ENCODE results near the gene RANBP17. TPM values are rescaled to one million over a fixed set of nuclear protein-coding genes. Genes with fewer than 3 reads are reported as not detected.

RANBP17 gene
- total RNA-seq, 1 donor from 2014 or later = 2.0 TPM

GRCh38 chr5:171080186-171080938, 218.5 kb downstream of the RANBP17 start:
- DNase-seq (ENCODE audit: low read depth) = no peak

GRCh38 chr5:171081319-171081718, 219.5 kb downstream of the RANBP17 start:
- no peak for DNase-seq (ENCODE audit: low read depth)

- peak; percentile 2 for DNase-seq (ENCODE audit: low read depth)
These were observed 230.4 kb downstream of the RANBP17 start for GRCh38 chr5:171092194-171092593.

GRCh38 chr5:171093598-171093997, 231.8 kb downstream of the RANBP17 start:
- no peak for DNase-seq (ENCODE audit: low read depth)

GRCh38 chr5:171094356-171094755, 232.5 kb downstream of the RANBP17 start:
- DNase-seq (ENCODE audit: low read depth) = no peak

DNA sequence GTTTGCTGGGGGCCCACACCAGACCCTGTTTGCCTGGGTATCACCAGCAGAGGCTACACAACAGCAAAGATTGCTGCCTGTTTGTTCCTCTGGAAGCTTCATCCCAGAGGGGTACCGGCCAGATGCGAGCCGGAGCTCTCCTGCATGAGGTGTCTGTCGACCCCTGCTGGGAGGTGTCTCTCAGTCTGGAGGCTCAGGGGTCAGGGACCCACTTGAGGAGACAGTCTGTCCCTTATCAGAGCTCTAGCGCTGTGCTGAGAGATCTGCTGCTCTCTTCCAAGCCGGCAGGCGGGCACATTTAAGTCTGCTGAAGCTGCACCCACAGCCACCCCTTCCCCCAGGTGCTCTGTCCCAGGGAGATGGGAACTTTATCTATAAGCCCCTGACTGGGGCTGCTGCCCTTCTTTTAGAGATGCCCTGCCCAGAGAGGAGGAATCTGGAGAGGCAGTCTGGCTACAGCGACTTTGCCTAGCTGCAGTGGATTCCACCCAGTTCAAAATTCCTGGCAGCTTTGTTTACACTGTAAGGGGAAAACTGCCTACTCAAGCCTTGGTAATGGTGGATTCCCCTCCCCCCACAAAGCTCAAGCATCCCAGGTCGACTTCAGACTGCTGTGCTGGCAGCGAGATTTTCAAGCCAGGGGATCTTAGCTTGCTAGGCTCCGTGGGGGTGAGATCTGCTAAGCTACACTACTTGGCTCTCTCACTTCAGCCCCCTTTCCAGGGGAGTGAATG, 241.2 kb downstream of the RANBP17 start:
- DNase-seq (ENCODE audit: low read depth) = no peak

GRCh38 chr5:171107669-171108068, 245.9 kb downstream of the RANBP17 start:
- no peak for DNase-seq (ENCODE audit: low read depth)

GRCh38 chr5:171115519-171115918, 253.7 kb downstream of the RANBP17 start:
- no peak for DNase-seq (ENCODE audit: low read depth)

DNA sequence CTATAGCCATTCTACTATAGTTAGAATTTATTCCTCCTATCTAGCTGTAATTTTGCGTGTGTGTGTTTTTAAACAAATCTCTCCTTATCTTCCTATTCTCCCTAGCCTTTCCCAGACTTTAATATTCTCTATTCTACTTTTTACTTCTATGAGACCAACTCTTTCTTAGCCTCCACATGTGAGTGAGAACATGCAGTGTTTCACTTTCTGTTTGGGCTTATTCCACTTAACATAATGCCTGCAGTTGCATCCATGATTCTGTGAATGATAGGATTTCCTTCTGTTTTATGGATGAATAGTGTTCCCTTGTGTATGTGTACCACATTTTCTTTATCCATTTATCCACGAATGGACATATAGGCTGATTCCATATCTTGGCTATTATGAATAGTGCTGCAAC, 254.9 kb downstream of the RANBP17 start:
- DNase-seq (ENCODE audit: low read depth) = no peak

DNA sequence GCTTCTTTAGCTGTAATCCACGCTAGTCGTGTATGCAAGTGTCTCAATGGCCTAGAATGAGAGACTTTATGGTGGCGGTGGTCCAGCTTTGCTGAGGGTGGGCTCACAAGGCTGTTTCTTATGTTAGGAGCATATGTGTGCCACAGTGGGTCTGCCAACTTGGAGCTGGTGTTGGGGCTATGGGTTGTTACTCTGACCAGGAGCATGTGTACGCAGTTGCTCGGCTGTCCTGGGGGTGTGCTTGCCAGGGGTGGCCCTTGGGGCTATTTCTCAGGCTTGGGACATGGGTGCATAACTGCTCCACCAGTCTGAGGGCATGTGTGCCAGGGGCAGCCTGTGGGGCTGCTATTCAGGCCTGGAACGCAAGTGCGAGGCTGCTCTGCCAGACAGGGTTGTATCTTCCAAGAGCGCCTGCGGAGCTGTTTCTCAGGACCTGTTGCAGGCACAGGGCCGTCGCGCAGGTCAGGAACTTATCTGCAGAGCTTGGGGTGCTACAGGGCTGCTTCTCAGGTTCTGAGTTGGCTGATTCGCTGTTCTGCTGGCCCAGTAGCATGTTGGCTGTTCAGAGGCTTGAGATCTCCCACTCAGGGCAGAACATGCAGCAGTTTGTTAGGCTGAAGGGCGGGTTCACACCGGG, 259.3 kb downstream of the RANBP17 start:
- DNase-seq (ENCODE audit: low read depth) = no peak

- DNase-seq (ENCODE audit: low read depth) = no peak
These were observed 259.8 kb downstream of the RANBP17 start for GRCh38 chr5:171121638-171122037.

DNA sequence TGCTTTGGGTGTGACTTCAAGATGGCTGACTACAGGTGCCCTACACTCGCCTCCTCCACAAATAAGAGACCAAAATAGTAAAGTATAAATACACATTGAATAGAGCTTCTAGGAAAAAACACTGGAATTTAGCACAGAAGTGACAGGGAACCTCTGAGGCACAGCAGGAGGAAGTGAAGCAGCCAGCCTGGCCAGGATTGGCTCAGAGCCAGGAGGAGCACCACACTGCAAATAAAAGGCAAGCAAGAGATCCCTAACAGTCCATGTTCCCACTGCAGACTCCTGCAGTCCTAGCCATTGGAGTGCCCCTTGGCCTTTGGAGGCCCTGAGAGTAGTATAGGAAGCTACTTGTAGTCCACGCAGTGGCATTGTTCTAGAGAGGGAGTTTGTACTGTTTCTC, 260.6 kb downstream of the RANBP17 start:
- no peak for DNase-seq (ENCODE audit: low read depth)

GRCh38 chr5:171123417-171123816, 261.6 kb downstream of the RANBP17 start:
- no peak for DNase-seq (ENCODE audit: low read depth)

- DNase-seq (ENCODE audit: low read depth) = no peak
These were observed 265.5 kb downstream of the RANBP17 start for GRCh38 chr5:171127314-171127713.

- DNase-seq (ENCODE audit: low read depth) = no peak
These were observed 266.3 kb downstream of the RANBP17 start for GRCh38 chr5:171128136-171128535.

- no peak for DNase-seq (ENCODE audit: low read depth)
These were observed 267.5 kb downstream of the RANBP17 start for GRCh38 chr5:171129308-171129707.

DNA sequence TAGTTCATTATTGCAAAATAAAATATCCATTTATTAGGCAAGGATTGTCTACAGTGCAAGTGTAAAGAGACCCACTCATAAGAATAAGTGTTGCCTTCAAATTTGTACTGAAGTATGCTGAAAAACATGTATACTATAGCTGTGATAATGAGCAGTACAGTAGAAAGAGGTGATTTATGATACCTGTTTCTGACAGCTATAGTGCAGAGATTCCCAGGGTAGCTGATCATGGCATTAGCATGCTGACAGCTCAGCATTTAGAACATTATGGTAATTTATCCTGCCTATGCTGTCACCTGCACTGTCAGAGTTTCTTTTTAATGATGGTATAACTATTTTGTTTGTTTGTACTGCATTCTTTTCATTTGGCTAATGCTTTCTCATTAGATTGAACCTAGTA, 269.7 kb downstream of the RANBP17 start:
- DNase-seq (ENCODE audit: low read depth) = no peak

GRCh38 chr5:171137768-171138525, 276.1 kb downstream of the RANBP17 start:
- DNase-seq (ENCODE audit: low read depth) = no peak

DNA sequence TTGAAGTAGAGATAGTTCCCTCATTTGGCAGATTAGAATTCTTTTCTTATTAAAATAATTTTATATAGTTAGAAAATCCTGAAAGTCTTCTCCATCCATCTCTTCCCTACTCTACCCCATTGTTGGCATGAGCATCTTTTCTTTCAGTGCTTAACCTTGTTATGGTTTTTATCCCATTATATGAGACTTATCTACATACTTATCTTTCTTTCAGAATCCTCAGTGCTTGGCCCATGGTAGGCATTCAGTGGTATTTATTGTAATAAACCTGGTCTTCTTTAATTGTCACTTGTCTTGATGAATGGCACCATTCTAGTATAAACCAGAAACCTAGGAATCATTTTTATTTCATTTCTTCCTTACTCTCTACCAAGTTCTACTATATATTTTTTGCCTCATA, 277.4 kb downstream of the RANBP17 start:
- no peak for DNase-seq (ENCODE audit: low read depth)

DNA sequence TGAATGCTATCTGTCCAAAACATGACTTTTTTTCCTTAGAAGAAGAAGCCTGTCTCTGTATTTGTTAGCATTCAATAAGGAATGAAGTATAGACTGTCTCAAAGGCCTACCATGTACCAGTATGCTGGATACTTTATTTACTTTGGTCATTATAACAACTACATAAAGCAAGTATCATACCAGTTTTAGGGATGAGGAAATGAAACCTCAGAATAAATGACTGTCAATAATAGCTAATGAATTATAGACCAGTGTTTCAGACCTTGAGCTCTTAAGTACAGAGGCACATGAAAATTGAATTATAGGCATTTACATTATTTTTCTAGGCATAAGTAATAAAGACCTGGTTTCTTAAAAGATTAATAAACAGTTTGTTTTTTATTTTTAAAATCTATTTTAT, 280.8 kb downstream of the RANBP17 start:
- DNase-seq (ENCODE audit: low read depth) = no peak

DNA sequence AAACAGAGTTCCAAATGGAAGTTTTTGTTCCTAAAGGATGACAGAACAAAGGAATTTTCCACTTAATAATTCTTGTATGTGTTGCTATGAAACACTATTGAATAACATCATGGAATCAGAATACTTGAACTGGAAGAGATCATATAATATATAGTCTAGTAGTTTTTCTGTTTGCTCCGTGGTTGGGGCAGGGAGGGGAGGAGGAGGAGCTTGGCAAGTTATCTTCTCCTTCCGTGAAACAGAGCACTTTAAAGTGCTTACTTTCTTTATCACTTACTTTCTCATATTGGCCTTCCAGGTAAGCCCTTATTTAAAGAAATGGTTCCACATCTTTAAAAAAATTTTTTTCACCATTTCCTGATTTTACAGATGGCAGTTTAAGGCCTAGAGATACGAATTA, 281.4 kb downstream of the RANBP17 start:
- no peak for DNase-seq (ENCODE audit: low read depth)

DNA sequence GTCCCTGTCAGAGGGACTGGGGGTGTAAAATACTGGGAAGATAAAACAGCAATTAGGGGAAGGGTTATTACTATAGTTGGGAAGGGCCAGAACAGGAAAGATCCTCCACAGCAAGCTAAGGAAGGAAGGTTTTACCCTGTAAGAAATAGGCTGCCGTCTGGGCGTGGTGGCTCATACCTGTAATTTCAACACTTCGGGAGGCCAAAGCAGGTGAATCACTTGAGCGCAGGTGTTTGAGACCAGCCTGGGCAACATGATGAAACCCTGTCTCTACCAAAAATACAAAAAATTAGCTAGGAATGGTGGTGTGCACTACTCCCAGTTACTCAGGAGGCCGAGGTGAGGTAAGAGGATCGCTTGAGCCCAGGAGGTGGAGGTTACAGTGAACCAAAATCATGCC, 282.1 kb downstream of the RANBP17 start:
- DNase-seq (ENCODE audit: low read depth) = no peak

All from myocyte (in vitro differentiated cells).